Measurements from ENCODE around the gene PPFIBP2. TPM values are rescaled to one million over a fixed set of nuclear protein-coding genes. Genes with fewer than 3 reads are reported as not detected.

The PPFIBP2 gene
- polyA plus RNA-seq, 4 donors: 26.5 to 71.7 (median 62.4) TPM

GRCh38 chr11:7621090-7621489 is 107.3 kb downstream of the PPFIBP2 start:
- H3K27ac ChIP-seq (ENCODE audit: low read depth in 1 of 3, low read length in 2 of 3): no peak overlapping the region

GRCh38 chr11:7621554-7621953 is 107.8 kb downstream of the PPFIBP2 start:
- Histone ChIP-seq H3K27ac (ENCODE audit: low read depth in 1 of 3, low read length in 2 of 3) (no peak overlapping the region), H3K4me1 (ENCODE audit: control insufficient read depth in 3 of 3, insufficient read depth in 2 of 3, low read depth in 1 of 3, low read length in 2 of 3) (peaks cover 0 to 8% (median 5%) of the 10 kb centered on the region in 3 donors), H3K4me3 (ENCODE audit: low read depth in 1 of 3, low read length in 3 of 3) (no peak overlapping the region), H3K9me3 (ENCODE audit: control insufficient read depth in 2 of 2, insufficient read depth in 1 of 2, low read depth in 1 of 2, low read length in 1 of 2) (no peaks in the 10 kb centered on the region), H3K27me3 (ENCODE audit: control insufficient read depth in 3 of 3, insufficient read depth in 3 of 3, low read length in 3 of 3) (no peaks in the 10 kb centered on the region), H3K36me3 (ENCODE audit: control insufficient read depth in 3 of 3, insufficient read depth in 2 of 3, low read depth in 1 of 3, low read length in 3 of 3) (peaks cover 5 to 59% (median 13%) of the 10 kb centered on the region in 3 donors)
- 3 to 12% (median 11%) methylated on average over 1 of the region's 1 CpG for WGBS, 3 donors
- FAIRE-seq: no peak
- DNase-seq: no peak

More at GRCh38 chr11:7621090-7621489, 107.3 kb downstream of the PPFIBP2 start:
- no peaks in the 10 kb centered on the region for H3K27me3 ChIP-seq (ENCODE audit: control insufficient read depth in 3 of 3, insufficient read depth in 3 of 3, low read length in 3 of 3)
- peaks cover 5 to 61% (median 13%) of the 10 kb centered on the region in 3 donors for H3K36me3 ChIP-seq (ENCODE audit: control insufficient read depth in 3 of 3, insufficient read depth in 2 of 3, low read depth in 1 of 3, low read length in 3 of 3)
- peaks cover 0 to 8% (median 5%) of the 10 kb centered on the region in 3 donors for H3K4me1 ChIP-seq (ENCODE audit: control insufficient read depth in 3 of 3, insufficient read depth in 2 of 3, low read depth in 1 of 3, low read length in 2 of 3)
- no peak for FAIRE-seq
- WGBS, 3 donors: 37 to 73% (median 42%) methylated on average over 3 of the region's 3 CpGs
- no peak overlapping the region for H3K4me3 ChIP-seq (ENCODE audit: low read depth in 1 of 3, low read length in 3 of 3)
- no peak for DNase-seq
- H3K9me3 ChIP-seq (ENCODE audit: control insufficient read depth in 2 of 2, insufficient read depth in 1 of 2, low read depth in 1 of 2, low read length in 1 of 2): no peaks in the 10 kb centered on the region

- Histone ChIP-seq H3K9me3 (ENCODE audit: control insufficient read depth in 2 of 2, insufficient read depth in 1 of 2, low read depth in 1 of 2, low read length in 1 of 2) (no peaks in the 10 kb centered on the region), H3K36me3 (ENCODE audit: control insufficient read depth in 3 of 3, insufficient read depth in 2 of 3, low read depth in 1 of 3, low read length in 3 of 3) (peaks cover 5 to 54% (median 14%) of the 10 kb centered on the region in 3 donors), H3K4me1 (ENCODE audit: control insufficient read depth in 3 of 3, insufficient read depth in 2 of 3, low read depth in 1 of 3, low read length in 2 of 3) (peaks cover 0 to 8% (median 5%) of the 10 kb centered on the region in 3 donors), H3K4me3 (ENCODE audit: low read depth in 1 of 3, low read length in 3 of 3) (no peak overlapping the region), H3K27me3 (ENCODE audit: control insufficient read depth in 3 of 3, insufficient read depth in 3 of 3, low read length in 3 of 3) (no peaks in the 10 kb centered on the region), H3K27ac (ENCODE audit: low read depth in 1 of 3, low read length in 2 of 3) (no peak overlapping the region)
- DNase-seq (peak; percentile 41 to 72), FAIRE-seq (no peak)
- 5 to 59% (median 42%) methylated on average over 2 of the region's 2 CpGs for WGBS, 3 donors
These were observed 108.9 kb downstream of the PPFIBP2 start for GRCh38 chr11:7622721-7623120.

- FAIRE-seq (no peak), DNase-seq (no peak)
- WGBS, 3 donors: 61 to 75% (median 70%) methylated on average over 3 of the region's 3 CpGs
- Histone ChIP-seq H3K9me3 (ENCODE audit: control insufficient read depth in 2 of 2, insufficient read depth in 1 of 2, low read depth in 1 of 2, low read length in 1 of 2) (no peaks in the 10 kb centered on the region), H3K4me1 (ENCODE audit: control insufficient read depth in 3 of 3, insufficient read depth in 2 of 3, low read depth in 1 of 3, low read length in 2 of 3) (no peaks in the 10 kb centered on the region), H3K36me3 (ENCODE audit: control insufficient read depth in 3 of 3, insufficient read depth in 2 of 3, low read depth in 1 of 3, low read length in 3 of 3) (peaks cover 16 to 67% (median 32%) of the 10 kb centered on the region in 3 donors), H3K27ac (ENCODE audit: low read depth in 1 of 3, low read length in 2 of 3) (no peak overlapping the region), H3K27me3 (ENCODE audit: control insufficient read depth in 3 of 3, insufficient read depth in 3 of 3, low read length in 3 of 3) (no peaks in the 10 kb centered on the region), H3K4me3 (ENCODE audit: low read depth in 1 of 3, low read length in 3 of 3) (no peak overlapping the region)
These were observed 114.9 kb downstream of the PPFIBP2 start for GRCh38 chr11:7628660-7629059.

GRCh38 chr11:7630002-7630401 is 116.2 kb downstream of the PPFIBP2 start:
- Histone ChIP-seq H3K4me3 (ENCODE audit: low read depth in 1 of 3, low read length in 3 of 3) (no peak overlapping the region), H3K9me3 (ENCODE audit: control insufficient read depth in 2 of 2, insufficient read depth in 1 of 2, low read depth in 1 of 2, low read length in 1 of 2) (no peaks in the 10 kb centered on the region), H3K27ac (ENCODE audit: low read depth in 1 of 3, low read length in 2 of 3) (no peak overlapping the region), H3K4me1 (ENCODE audit: control insufficient read depth in 3 of 3, insufficient read depth in 2 of 3, low read depth in 1 of 3, low read length in 2 of 3) (no peaks in the 10 kb centered on the region), H3K36me3 (ENCODE audit: control insufficient read depth in 3 of 3, insufficient read depth in 2 of 3, low read depth in 1 of 3, low read length in 3 of 3) (peaks cover 16 to 64% (median 35%) of the 10 kb centered on the region in 3 donors), H3K27me3 (ENCODE audit: control insufficient read depth in 3 of 3, insufficient read depth in 3 of 3, low read length in 3 of 3) (no peaks in the 10 kb centered on the region)
- no peak for FAIRE-seq
- DNase-seq: no peak
- 88 to 97% (median 93%) methylated on average over 2 of the region's 2 CpGs for WGBS, 3 donors

- Histone ChIP-seq H3K4me3 (ENCODE audit: low read depth in 1 of 3, low read length in 3 of 3) (no peak overlapping the region), H3K27ac (ENCODE audit: low read depth in 1 of 3, low read length in 2 of 3) (no peak overlapping the region), H3K9me3 (ENCODE audit: control insufficient read depth in 2 of 2, insufficient read depth in 1 of 2, low read depth in 1 of 2, low read length in 1 of 2) (no peaks in the 10 kb centered on the region), H3K27me3 (ENCODE audit: control insufficient read depth in 3 of 3, insufficient read depth in 3 of 3, low read length in 3 of 3) (no peaks in the 10 kb centered on the region), H3K4me1 (ENCODE audit: control insufficient read depth in 3 of 3, insufficient read depth in 2 of 3, low read depth in 1 of 3, low read length in 2 of 3) (no peaks in the 10 kb centered on the region), H3K36me3 (ENCODE audit: control insufficient read depth in 3 of 3, insufficient read depth in 2 of 3, low read depth in 1 of 3, low read length in 3 of 3) (peaks cover 13 to 63% (median 33%) of the 10 kb centered on the region in 3 donors)
- DNase-seq (no peak), FAIRE-seq (no peak)
- WGBS, 3 donors: 88 to 97% (median 91%) methylated on average over 2 of the region's 2 CpGs
These were observed 118.4 kb downstream of the PPFIBP2 start for GRCh38 chr11:7632211-7632610.

GRCh38 chr11:7635137-7635536 is 121.3 kb downstream of the PPFIBP2 start:
- no peak overlapping the region for H3K4me3 ChIP-seq (ENCODE audit: low read depth in 1 of 3, low read length in 3 of 3)
- no peaks in the 10 kb centered on the region for H3K9me3 ChIP-seq (ENCODE audit: control insufficient read depth in 2 of 2, insufficient read depth in 1 of 2, low read depth in 1 of 2, low read length in 1 of 2)
- peak in 1 of 2 donors; percentile 31 for DNase-seq
- H3K27me3 ChIP-seq (ENCODE audit: control insufficient read depth in 3 of 3, insufficient read depth in 3 of 3, low read length in 3 of 3): no peaks in the 10 kb centered on the region
- H3K4me1 ChIP-seq (ENCODE audit: control insufficient read depth in 3 of 3, insufficient read depth in 2 of 3, low read depth in 1 of 3, low read length in 2 of 3): peaks cover 0 to 6% (median 0%) of the 10 kb centered on the region in 3 donors
- no peak overlapping the region for H3K27ac ChIP-seq (ENCODE audit: low read depth in 1 of 3, low read length in 2 of 3)
- peaks cover 9 to 67% (median 22%) of the 10 kb centered on the region in 3 donors for H3K36me3 ChIP-seq (ENCODE audit: control insufficient read depth in 3 of 3, insufficient read depth in 2 of 3, low read depth in 1 of 3, low read length in 3 of 3)
- WGBS, 3 donors: 59 to 71% (median 62%) methylated on average over 4 of the region's 4 CpGs
- FAIRE-seq: no peak

- DNase-seq: no peak
- no peak for FAIRE-seq
- Histone ChIP-seq H3K27ac (ENCODE audit: low read depth in 1 of 3, low read length in 2 of 3) (no peak overlapping the region), H3K4me3 (ENCODE audit: low read depth in 1 of 3, low read length in 3 of 3) (no peak overlapping the region), H3K36me3 (ENCODE audit: control insufficient read depth in 3 of 3, insufficient read depth in 2 of 3, low read depth in 1 of 3, low read length in 3 of 3) (peaks cover 13 to 68% (median 22%) of the 10 kb centered on the region in 3 donors), H3K9me3 (ENCODE audit: control insufficient read depth in 2 of 2, insufficient read depth in 1 of 2, low read depth in 1 of 2, low read length in 1 of 2) (no peaks in the 10 kb centered on the region), H3K27me3 (ENCODE audit: control insufficient read depth in 3 of 3, insufficient read depth in 3 of 3, low read length in 3 of 3) (no peaks in the 10 kb centered on the region), H3K4me1 (ENCODE audit: control insufficient read depth in 3 of 3, insufficient read depth in 2 of 3, low read depth in 1 of 3, low read length in 2 of 3) (peaks cover 0 to 12% (median 4%) of the 10 kb centered on the region in 3 donors)
- 47 to 78% (median 55%) methylated on average over 4 of the region's 4 CpGs for WGBS, 3 donors
These were observed 121.9 kb downstream of the PPFIBP2 start for GRCh38 chr11:7635708-7636107.

- H3K9me3 ChIP-seq (ENCODE audit: control insufficient read depth in 2 of 2, insufficient read depth in 1 of 2, low read depth in 1 of 2, low read length in 1 of 2): no peaks in the 10 kb centered on the region
- FAIRE-seq (no peak), DNase-seq (no peak)
- WGBS, 3 donors: 56 to 81% (median 69%) methylated on average over 6 of the region's 6 CpGs
- H3K36me3 ChIP-seq (ENCODE audit: control insufficient read depth in 3 of 3, insufficient read depth in 2 of 3, low read depth in 1 of 3, low read length in 3 of 3): peaks cover 13 to 71% (median 28%) of the 10 kb centered on the region in 3 donors
- no peaks in the 10 kb centered on the region for H3K27me3 ChIP-seq (ENCODE audit: control insufficient read depth in 3 of 3, insufficient read depth in 3 of 3, low read length in 3 of 3)
- H3K4me1 ChIP-seq (ENCODE audit: control insufficient read depth in 3 of 3, insufficient read depth in 2 of 3, low read depth in 1 of 3, low read length in 2 of 3): peaks cover 0 to 15% (median 4%) of the 10 kb centered on the region in 3 donors
- H3K4me3 ChIP-seq (ENCODE audit: low read depth in 1 of 3, low read length in 3 of 3): no peak overlapping the region
- H3K27ac ChIP-seq (ENCODE audit: low read depth in 1 of 3, low read length in 2 of 3): no peak overlapping the region
These were observed 122.6 kb downstream of the PPFIBP2 start for GRCh38 chr11:7636350-7636749.

All from small intestine (tissue), 7 donors.